Fibroblast of peridontal ligament (primary cell): ENCODE data around the gene SLC25A20.
"Not testable (repeated sequence)": the region's sequence is repeated elsewhere in the genome, so short reads cannot be mapped to it uniquely, and the experiment has no call there.

Experiments used
- DNase-seq: peaks from one replicate; pipeline ENCODE4 v3.0.0-alpha.2; 2010; ENCODE audit errors: extremely low read depth

SLC25A20 gene, protein sequence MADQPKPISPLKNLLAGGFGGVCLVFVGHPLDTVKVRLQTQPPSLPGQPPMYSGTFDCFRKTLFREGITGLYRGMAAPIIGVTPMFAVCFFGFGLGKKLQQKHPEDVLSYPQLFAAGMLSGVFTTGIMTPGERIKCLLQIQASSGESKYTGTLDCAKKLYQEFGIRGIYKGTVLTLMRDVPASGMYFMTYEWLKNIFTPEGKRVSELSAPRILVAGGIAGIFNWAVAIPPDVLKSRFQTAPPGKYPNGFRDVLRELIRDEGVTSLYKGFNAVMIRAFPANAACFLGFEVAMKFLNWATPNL

DNA sequence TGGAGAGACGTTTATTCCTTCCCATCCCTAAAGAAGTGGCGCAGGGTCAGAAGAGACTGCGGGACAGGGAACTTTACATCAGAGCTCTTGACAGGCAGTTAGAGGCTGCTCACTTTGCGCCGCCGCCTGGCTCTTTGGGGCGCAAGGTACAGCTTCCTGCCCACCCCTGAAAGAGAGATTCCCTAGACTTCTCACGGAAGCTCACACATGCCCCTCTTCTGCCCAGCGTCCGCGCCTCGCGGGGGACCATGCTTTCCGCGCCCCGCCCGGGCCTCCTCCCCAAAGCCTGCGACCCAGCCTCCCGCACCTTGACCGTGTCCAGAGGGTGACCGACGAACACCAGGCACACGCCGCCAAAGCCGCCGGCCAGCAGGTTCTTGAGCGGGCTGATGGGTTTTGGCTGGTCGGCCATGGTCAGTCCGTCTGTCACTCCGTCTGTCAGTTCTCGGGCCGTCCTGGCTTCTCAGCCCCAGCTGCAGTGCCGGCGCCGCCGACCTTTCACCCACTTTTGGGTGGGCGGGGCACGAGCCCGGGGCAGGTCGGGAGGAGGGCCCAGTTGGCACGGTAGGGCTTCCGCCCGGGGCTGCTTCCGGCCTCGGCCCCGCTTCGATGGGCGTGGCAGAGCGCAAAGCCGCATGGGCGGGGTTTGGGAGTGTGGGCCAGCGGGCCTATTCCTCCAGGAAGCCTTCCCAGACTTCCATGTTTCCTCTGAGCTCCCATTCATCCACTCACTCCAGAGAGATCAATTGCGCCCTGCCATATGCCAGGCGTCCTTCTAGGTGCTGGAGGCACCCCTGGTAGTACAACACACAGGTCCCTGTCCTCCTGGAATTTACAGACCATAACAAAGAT lies at the start of gene SLC25A20:
Gene SLC25A20, minus strand, starts transcription at position 500 of the 852 bp plus-strand sequence. Its CDS starts 88 bp downstream, at position 412.
- DNase-seq = peak; percentile 68

DNA sequence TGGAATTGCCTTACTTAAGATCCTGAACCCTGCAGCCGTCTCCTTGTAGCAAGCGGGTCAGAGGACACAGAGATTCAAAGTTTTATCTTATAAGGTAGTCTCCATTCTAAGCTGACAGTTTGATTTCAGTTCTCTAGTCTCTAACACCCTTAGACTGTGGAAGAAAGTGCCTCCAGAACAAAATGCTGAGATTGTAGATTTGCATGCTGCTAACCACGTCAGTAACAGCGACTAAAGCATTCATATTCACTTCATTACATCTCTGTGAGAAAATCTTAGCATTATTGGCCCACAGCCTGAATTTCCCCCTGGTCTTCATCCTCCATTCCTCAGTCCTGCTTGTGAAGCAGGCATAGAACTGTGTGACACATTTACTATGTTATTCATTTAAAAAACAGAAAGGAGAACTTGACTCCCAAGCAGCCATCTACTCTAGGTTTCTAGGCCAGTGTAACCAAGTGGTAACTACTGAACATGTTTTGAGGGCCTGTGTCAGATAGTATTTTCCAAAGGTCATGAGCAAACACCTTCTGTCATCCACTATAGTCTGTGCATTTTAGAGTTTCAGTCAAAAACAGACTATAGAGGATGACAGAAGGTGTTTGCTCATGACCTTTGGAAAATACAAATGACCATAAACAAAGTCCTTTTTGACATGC lies 47.3 kb upstream of the SLC25A20 start:
- DNase-seq = no peak

DNA sequence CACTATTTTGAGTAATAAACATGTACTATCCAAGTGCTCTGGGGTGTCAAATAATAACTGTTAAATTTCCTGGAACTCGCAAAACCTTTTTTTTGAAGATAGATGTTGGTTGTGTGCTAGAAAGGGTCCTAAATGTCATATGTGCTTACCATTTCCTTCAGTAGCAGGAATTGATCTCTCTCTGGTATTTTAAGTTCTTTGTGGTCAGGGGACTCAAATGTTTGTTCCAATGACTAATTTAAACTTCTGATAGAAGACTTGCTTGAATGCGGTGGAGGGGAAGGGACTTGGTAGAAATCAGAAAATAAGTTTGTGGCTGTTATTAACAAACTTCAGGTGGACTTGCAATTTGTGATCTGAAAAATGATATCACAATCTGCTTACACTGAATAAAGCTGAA lies 46.8 kb upstream of the SLC25A20 start:
- no peak for DNase-seq

DNA sequence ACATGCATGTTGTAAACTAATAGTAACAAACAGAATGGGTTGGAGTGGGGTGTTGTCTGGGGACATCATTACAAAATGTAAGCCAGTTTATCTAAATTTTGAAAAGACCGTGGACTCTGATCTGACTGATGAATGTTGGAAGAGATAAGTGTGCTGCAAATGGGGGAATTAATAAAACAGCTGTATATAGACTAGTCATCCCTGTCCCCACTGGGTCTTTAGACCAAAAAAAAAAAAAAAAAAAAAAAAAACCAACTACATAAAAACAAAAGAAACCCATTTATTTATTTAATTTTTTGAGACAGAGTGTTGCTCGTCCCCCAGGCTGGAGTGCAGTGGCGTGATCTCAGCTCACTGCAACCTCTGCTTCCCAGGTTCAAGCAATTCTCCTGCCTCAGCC lies 40.0 kb upstream of the SLC25A20 start:
- DNase-seq = no peak

DNA sequence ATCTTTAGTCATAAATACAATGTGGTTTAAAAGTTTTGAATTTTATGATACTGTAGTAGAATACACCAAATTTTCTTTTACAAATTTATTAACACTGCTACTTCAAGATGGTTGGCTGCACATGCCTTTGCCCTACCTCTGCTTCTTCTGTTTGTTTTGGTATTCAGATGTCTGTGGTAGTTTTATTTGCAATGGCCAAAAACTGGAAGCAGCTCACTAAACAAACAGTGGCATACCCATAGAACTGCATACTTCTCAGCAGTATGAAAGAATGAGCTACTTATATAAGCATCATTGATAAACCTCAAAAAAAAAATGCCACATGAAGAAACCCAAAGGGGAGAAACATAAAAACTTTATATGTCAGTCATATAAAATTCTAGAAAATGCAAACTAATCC lies 39.5 kb upstream of the SLC25A20 start:
- DNase-seq = peak; percentile 59

DNA sequence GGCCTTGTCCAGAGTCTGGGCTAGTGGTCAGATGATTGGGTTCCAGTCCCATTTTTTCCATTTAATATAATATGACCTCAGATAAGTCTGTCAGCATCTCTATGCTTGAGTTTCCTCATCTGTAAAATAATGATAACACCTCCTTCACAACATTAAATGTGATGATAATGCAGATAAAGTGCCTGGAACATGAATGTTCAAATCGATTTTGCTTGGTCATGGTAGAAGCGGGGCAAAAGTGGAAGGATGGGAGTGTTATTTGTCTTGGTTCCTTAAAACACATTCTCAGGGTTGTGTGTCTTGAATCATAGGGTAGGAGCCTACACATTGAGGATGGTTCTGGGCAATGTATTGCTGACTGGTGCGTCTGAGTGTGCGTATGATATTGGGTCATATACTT lies 36.8 kb upstream of the SLC25A20 start:
- no peak for DNase-seq

DNA sequence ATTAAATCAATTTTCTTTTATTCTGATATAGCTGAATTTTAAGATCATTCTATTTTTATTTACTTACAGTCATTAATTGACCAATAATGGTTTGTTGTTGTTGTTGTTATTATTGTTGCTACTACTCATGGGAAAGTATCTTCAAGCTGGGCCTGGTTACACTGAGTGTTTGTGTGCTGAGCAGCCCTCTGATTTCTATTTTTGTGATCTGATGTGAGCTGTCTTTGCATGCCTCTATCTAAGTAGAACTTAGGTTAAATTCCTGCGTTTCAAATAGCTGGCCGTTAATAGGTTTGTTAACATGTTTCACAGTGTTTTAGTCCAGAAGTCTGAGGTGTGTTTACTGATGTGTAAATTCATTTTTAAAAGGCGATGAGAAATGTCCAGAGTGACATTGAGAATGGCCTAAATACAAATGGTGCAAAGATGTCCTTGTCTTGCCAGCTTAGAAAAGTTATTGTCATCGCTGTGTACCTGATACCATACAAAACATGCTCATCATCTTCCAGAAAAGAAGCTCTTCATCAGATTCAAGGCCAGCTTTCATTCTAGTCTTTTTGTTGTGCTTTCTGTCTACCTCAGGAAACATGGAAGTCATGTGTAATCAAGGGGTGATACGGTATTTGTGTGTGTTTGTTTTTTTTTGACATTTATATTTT lies 35.8 kb upstream of the SLC25A20 start:
- no peak for DNase-seq

DNA sequence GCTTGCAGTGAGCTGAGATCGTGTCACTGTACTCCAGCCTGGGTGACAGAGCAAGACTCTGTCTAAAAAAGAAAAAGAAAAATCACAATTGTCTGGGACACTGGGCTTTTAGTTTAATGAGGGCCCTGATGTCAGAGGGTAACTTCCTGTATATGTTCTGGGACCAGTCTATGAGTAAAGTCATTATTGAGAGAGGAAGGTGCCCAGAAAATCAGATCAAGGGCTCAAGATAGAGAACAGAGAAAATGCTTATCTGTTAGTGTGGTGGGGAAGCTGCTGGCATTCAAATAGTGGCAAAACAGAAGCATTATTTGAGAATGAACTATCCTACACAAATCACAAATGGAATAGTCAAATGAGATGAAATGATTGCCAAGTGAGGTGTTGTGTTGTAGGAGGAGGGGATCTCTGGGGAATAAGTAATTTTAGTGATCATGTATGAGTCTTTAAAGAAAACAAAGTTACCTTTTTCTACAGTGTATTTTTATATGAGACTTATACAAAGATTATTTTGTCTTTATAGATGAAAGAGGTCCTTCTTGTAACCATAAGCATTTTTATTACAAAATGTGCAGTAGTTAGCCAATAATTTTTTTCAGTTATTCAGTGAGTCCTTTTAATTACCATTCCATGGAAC lies 33.4 kb upstream of the SLC25A20 start:
- DNase-seq = no peak

DNA sequence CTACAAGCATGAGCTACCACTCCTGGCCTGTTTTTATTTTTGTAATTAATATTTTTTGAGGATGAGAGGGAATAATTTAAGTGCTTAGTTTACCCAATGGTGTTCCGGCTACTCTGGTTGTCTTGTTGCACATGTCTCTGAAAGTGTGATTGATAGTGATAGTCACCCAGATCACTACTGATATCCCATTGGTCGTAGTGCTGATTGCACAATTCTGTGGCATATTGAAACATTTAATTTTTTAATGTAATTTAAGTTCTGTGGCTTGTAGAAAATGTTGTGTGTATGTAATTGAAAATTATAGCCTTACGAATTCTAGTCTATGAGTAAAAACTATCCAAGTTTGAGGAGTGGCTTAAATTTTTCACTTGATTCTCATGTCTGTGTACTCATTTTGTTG lies 31.9 kb upstream of the SLC25A20 start:
- DNase-seq = peak; percentile 42

DNA sequence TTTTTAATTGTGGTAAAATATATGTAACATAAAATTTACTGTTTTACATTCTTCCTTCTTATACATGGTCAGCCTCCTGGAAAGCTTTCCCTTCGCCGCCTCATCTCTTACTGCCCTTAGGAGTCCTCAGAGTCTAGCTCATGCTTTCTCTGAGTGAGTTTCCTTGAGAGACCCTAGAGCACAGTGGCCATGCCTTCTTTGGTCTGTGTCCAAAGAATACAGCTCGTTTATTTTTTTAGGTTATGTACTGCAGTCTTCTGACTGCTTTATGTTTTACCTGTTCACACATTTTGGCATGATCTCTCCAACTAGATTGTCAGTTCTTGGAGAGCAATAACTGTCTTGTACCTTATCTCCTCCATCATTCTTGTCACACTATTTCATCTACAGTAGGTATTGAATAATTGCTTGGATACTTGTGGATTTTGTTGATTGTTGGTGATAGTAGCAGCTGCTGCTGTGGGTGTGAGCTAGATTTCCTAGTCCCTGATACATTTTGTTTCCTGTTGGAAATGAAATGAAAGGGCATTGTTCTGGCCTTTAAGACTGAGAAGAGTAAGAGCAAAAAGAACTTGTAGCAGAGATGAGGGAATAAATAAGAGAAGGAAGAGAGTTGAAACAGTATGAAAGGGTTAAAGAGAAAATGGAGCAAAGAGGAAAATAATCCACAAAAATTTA lies 30.8 kb upstream of the SLC25A20 start:
- no peak for DNase-seq

DNA sequence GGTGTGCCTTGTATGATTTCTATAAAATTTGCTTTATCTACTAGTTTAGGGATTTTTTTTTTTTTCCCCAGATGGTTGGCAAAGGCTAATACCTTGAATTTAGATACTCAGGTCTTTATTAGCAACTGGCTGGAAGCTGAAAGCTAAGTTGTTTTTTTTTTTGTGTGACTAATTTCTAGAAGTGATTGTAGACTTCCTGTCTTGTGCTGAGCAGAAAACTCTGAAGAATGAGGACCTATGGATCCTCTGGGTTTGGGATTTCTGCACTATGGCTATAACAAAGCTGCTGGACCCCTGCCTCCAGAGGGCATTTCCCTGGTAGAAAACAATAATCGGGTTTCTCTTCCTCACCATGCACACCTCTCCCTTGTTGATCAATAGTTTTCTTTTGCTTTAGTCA lies 30.0 kb upstream of the SLC25A20 start:
- DNase-seq = no peak

DNA sequence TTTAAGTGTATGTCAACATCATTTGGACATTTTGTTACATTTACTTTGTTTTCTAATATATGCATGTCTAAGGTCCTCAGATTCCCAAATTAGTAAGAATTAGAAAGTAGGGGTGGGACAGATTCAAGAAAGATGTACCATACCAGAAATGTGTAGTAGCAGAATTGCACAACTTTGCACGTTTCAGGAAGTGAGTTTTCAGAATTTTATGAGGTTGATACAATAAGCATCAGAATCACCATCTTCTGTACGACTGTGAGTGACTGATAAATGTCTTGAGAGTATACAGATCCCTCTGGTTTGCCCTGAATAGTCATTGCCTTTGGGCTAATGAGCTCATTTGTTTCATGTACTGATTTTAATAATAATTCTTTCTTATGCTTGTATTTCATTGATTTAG lies 29.2 kb upstream of the SLC25A20 start:
- DNase-seq = no peak

DNA sequence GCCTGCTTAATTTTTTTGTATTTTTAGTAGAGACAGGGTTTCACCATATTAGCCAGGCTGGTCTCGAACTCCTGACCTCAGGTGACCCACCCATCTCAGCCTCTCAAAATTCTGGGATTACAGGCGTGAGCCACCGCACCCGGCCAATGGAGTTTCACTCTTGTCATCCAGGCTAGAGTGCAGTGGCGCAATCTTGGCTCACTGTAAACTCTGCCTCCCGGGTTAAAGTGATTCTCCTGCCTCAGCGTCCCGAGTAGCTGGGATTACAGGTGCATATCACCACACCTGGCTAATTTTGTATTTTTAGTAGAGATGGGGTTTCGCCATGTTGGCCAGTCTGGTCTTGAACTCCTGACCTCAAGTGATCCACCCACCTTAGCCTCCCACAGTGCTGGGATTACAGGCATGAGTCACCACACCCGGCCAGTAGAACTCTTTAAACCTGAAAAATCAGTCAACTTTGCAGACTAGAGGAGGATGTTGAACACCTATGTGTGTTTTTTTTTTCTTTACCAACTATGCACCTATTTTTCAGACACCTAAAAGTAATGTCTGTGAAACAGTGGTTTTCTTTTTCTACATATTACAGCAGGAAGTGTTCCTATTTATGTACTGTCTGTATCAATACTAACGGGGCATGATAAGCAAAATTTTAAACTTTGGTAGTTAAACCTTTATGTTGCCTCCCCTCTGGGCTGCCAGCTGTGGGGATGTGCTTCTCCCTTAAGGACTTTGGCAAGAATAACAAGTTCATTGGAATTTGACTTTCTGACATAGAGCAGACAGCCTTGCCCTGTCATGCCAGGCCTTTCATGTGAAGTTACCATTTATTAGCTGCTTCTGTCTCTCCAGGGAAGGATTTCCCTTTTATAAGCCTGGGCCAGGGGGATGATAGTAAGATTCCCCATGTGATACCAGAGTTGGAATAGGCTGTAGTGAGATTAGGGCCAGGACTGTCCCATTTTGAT lies 28.0 kb upstream of the SLC25A20 start:
- DNase-seq = no peak

DNA sequence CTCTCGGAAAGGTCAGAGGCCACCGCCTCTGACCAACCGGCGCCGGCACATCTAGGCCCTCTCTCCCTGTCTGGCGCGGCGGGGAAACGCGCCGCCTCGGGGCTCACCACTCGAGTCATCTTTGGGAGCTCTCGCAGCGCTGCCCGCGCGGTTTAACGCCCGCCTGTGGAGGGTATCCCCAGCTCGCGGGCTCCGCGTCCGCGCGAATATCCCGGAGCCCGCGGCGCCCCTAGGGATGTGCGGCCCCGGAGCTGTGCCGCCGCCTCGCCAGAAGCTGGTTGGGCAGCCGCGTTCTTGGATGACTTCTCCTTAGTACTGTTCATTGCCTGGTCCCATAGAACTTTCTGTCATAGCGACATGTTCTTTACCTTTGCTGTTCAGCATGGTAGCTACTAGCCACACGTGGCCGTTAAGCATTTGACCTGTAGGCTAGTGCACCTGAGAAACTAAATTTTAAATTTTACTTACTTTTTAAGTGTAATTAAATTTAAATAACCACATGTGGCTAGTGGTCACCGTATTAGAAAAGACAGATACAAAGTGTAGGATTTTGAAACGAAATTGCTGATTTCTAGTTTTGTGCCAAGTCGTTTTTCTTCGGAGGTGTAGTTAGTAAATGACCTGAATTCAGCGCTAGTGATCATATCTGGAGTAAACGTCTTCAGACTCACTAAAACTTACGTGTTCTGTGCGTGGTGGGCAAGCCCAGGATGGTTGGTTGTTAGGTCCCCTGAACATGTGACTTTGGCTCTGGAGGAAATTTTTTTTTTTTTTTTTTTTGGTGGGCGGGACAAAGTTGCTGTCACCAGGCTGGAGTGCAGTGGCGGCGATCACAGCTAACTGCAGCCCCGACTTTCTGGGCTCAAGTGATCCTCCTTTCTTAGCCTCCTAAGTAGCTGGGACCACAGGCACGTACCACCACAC lies 20.8 kb upstream of the SLC25A20 start:
- DNase-seq = peak; percentile 45

DNA sequence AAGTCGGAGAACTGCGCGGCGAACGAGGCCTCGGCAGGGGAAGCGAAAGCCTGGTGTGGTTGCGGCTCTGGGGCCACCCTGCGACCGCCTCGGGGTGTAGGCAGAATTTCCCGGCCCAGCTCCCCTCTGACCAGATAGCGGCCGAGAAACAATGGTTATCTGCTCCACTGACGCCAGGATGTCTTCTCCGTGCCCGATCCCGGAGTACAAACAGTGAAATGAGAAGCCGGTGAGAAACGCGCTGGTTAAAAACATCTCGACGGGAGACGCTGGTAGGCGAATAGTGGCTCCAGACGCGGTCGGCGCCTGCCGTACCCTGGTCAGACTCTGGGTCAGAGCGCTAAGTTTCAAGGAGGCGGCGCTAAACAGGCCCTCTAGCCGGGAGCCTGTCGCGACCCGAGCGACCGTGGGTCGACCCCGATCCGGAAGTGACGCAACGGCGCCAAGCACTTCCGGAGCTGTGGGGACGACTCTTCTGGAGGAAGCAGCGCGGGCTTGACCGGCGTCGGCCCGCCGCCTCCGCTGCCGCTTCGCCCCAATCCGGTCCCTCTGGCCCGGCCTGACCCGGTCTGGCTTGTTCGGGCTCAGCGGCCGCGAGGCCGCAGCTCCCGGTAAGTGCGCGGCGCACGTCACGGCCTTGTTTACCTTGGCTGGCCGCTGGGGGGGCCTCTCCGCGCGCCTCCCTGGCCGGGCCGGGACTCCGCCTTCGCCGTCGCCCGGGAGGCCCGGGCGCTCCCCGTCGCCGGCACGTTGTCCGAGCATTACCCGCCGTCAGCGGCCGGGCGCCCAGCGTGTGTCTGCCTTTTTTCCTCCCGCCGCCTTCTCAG lies 19.9 kb upstream of the SLC25A20 start, which contains the start of gene ARIH2:
Gene ARIH2, plus strand, starts transcription at position 455 of the 827 bp plus-strand sequence. CDS start 8,717 bp downstream, outside the sequence.
- peak; percentile 91 for DNase-seq

DNA sequence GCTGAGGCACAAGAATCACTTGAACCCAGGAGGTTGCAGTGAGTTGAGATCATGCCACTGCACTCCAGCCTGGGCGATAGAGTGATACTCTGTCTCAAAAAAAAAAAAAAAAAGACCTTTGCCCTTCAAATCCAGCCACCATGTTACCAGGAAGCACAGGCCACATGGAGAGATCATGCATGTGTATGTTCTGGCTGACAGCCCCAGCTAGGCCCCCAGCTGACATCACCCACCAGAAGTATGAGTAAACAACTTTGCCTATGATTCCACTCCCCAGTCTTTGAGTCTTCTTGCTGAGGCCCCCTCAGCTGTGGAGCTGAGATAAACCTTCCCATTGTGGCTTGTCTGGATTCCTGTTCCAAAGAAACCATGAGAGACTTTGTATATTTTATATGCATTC lies 16.6 kb upstream of the SLC25A20 start:
- no peak for DNase-seq

DNA sequence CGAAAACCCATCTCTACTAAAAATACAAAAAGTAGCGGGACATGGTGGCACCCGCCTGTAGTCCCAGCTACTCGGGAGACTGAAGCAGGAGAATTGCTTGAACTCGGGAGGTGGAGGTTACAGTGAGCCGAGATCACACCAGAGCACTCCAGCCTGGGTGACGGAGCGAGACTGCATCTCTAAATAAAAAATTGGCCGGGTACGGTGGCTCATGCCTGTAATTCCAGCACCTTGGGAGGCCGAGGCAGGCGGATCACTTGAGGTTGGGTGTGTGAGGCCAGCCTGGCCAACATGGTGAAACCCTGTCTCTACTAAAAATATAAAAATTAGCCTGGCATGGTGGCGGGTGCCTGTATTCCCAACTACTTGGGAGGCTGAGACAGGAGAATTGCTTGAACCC lies 8.3 kb upstream of the SLC25A20 start:
- DNase-seq = not testable (repeated sequence)

DNA sequence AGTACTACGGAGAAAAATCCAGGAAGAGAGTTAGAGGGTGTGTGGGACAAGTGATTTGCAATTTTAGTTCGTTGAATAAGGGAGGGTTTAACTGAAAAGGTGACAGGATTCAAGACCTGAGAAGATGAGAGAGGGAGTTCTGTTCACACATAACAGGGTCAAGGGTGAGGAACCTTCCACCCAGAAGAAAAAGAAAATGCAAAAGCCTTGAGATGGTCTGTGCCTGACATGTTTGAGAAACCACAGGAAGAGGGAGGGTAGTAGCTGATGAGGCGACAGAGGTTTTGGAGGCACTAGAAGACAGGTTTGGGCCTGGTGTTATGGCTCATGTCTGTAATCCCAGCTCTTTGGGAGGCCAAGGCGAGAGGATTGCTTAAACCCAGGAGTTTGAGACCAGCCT lies 591 bp upstream of the SLC25A20 start:
- no peak for DNase-seq
